Calu3 (cell line): ENCODE results near the gene PMPCA. TPM values are rescaled to one million over a fixed set of nuclear protein-coding genes. Genes with fewer than 3 reads are reported as not detected.

ENCODE experiments used
- BruUV-seq: library from RNA; stranded (reverse); fragments of 400-500 nt; replicated peaks from 2 replicates; lab custom pipeline; 2021; lab: Mats Ljungman, UMichigan
- CTCF ChIA-PET: fragments of 300-600 bp; sonication (Branson Sonifier 250); formaldehyde crosslinking; loops from one replicate; lab custom pipeline; 2022; ENCODE audit warnings: antibody characterized with exemption; lab: Charles Lee
- DNase-seq: peaks from one replicate; pipeline ENCODE4 v3.0.0; 2022
- H3K27ac Mint-ChIP-seq: one replicate; pipeline ENCODE4 v1.8.0; 2022; ENCODE audit warnings: mixed read lengths; ENCODE audit not compliant: unreplicated experiment
- H3K27me3 Mint-ChIP-seq: one replicate; pipeline ENCODE4 v1.8.0; 2022; ENCODE audit warnings: mixed read lengths; ENCODE audit not compliant: unreplicated experiment
- H3K36me3 Mint-ChIP-seq: one replicate; pipeline ENCODE4 v1.8.0; 2022; ENCODE audit warnings: mild to moderate bottlenecking, moderate library complexity, mixed read lengths; ENCODE audit not compliant: insufficient read depth, unreplicated experiment
- H3K4me1 Mint-ChIP-seq: one replicate; pipeline ENCODE4 v1.8.0; 2022; ENCODE audit warnings: mild to moderate bottlenecking, low read depth, mixed read lengths; ENCODE audit not compliant: unreplicated experiment
- H3K4me3 Mint-ChIP-seq: one replicate; pipeline ENCODE4 v1.8.0; 2022; ENCODE audit warnings: mild to moderate bottlenecking, low read depth, moderate library complexity, mixed read lengths; ENCODE audit not compliant: unreplicated experiment
- H3K9me3 Mint-ChIP-seq: one replicate; pipeline ENCODE4 v1.8.0; 2022; ENCODE audit warnings: low read depth, mixed read lengths; ENCODE audit not compliant: unreplicated experiment
- CTCF ChIP-seq: fragments of 200-600 bp; IDR thresholded peaks from one replicate; pipeline ENCODE4 v1.8.0; 2022; ENCODE audit warnings: antibody characterized with exemption; ENCODE audit not compliant: unreplicated experiment
- intact Hi-C: fragments of 100-400 bp; cut with micrococcal nuclease; formaldehyde crosslinking; loops from one replicate; pipeline ENCODE4 v1.10.0; 2022; ENCODE audit not compliant: unreplicated experiment
- total RNA-seq: library from RNA; stranded (reverse); gene quantifications from 2 replicates; pipeline ENCODE4 v1.2.3, GENCODE V29; 2022

The PMPCA gene
- total RNA-seq, 1 experiment from 2014 or later, result 44.0 TPM

- peaks cover 74% of the 10 kb centered on the region for H3K36me3 Mint-ChIP-seq
- no peaks in the 10 kb centered on the region for H3K9me3 Mint-ChIP-seq
- CTCF ChIA-PET, result no interaction called here
Observed at GRCh38 chr9:136445799-136446198, 35.3 kb downstream of the PMPCA start.

DNA sequence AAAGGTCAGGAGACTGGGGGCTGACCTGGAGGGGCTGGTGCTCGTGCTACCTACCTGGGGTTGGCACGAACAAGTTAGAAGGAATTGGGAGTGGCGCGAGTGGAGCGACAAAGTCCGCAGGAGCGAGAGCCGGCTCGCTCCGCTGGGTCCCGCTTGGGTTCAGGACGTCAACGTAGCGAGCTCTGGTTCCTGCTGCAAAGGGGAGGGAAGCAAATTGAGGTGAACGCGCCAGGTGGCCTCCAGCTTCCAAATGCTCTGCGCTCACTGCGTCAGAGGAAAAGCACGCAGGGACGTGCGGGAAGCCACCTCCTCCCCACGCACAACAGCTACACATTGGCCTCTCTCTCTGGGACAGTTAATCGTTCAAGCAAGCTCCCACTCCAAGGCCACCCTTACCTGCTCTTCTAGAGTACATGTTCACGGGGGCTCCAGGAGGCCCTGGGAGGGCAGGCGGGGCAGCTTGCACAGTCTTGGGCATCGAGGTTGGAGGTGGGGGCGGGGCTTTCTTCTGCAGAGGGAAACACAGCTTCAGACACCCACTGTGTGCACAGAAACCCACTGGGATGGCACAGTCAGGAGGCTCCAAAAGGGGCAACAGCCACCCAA lies 36.8 kb downstream of the PMPCA start:
- intact Hi-C loops, result no loop called here
- Mint-ChIP-seq H3K27ac (no peak overlapping the region), H3K36me3 (peaks cover 84% of the 10 kb centered on the region), H3K27me3 (no peaks in the 10 kb centered on the region), H3K4me3 (no peak overlapping the region), H3K4me1 (no peaks in the 10 kb centered on the region), H3K9me3 (no peaks in the 10 kb centered on the region)
- no peak for TF ChIP-seq CTCF
- CTCF ChIA-PET, result no interaction called here
- DNase-seq, result no peak
- no TSS peak for BruUV-seq

More at GRCh38 chr9:136445799-136446198, 35.3 kb downstream of the PMPCA start:
- DNase-seq, result no peak
- no peak overlapping the region for H3K27ac Mint-ChIP-seq
- H3K4me3 Mint-ChIP-seq, result no peak overlapping the region
- BruUV-seq, result no TSS peak
- H3K27me3 Mint-ChIP-seq, result no peaks in the 10 kb centered on the region
- no peaks in the 10 kb centered on the region for H3K4me1 Mint-ChIP-seq
- no peak for TF ChIP-seq CTCF
- intact Hi-C loops, result no loop called here

DNA sequence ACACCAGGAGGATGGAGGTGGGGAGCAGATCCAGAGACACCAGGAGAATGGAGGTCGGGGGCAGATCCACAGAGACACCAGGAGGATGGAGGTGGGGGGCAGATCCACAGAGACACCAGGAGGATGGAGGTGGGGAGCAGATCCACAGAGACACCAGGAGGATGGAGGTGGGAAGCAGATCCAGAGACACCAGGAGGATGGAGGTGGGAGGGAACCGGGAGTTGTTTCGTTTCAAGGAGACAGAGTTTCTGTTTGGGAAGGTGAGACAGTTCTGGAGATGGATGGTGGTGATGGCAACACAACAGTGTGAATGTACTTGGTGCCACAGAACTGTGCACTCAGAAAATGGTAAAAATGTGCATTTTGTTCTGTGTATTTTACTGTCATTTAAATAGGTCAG lies 38.2 kb downstream of the PMPCA start:
- CTCF ChIA-PET, result no interaction called here
- no peak for DNase-seq
- Mint-ChIP-seq H3K9me3 (no peaks in the 10 kb centered on the region), H3K27ac (no peak overlapping the region), H3K27me3 (no peaks in the 10 kb centered on the region), H3K36me3 (peaks cover 86% of the 10 kb centered on the region), H3K4me1 (no peaks in the 10 kb centered on the region), H3K4me3 (no peak overlapping the region)
- no peak for TF ChIP-seq CTCF
- no TSS peak for BruUV-seq
- intact Hi-C loops, result no loop called here

GRCh38 chr9:136451221-136451877 lies 40.9 kb downstream of the PMPCA start:
- DNase-seq, result no peak
- Mint-ChIP-seq H3K36me3 (peaks cover 74% of the 10 kb centered on the region), H3K4me3 (no peak overlapping the region), H3K27me3 (no peaks in the 10 kb centered on the region), H3K4me1 (no peaks in the 10 kb centered on the region), H3K9me3 (no peaks in the 10 kb centered on the region), H3K27ac (no peak overlapping the region)
- intact Hi-C loops, result no loop called here
- no TSS peak for BruUV-seq
- CTCF ChIA-PET, result no interaction called here
- TF ChIP-seq CTCF, result no peak
